ENCODE data around the gene DMRT1.

The DMRT1 gene

GRCh38 chr9:959105-959504, 117.6 kb downstream of the DMRT1 start:
- no peak for ATAC-seq
- TF ChIP-seq ESRRG (CRISPR knock-in tag; IDR thresholded peaks at IDR 0.05) (no peak), TOX (CRISPR knock-in tag; IDR thresholded peaks at IDR 0.05; ENCODE audit: borderline replicate concordance) (no peak), SNAI2 (CRISPR knock-in tag; IDR thresholded peaks at IDR 0.05) (no peak), ZFP30 (CRISPR knock-in tag; IDR thresholded peaks at IDR 0.05) (no peak), RARB (CRISPR knock-in tag; IDR thresholded peaks at IDR 0.05) (no peak), ARNTL (CRISPR knock-in tag; IDR thresholded peaks at IDR 0.05; ENCODE audit: borderline replicate concordance, low read depth) (no peak), GLIS3 (CRISPR knock-in tag; IDR thresholded peaks at IDR 0.05) (no peak)

DNA sequence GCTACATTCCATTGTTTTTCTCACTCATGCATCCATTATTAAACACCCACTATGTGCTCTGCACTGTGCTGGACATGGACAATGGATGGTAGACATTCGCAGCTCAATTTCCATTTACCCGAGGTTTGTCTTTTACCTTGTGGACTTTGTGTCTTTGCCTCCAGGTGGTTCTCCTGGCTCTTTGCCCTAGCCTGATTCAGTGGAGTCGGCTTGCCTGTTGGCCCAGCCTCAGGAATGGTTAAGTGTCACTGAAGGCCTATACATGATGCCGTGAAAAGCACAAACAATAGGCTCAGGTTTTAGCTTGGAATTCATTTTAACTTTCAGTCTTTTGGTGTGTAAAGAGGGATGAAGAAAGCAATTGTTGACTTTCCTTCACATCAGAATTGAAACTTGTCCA, 118.4 kb downstream of the DMRT1 start:
- TF ChIP-seq ZFP3 (CRISPR knock-in tag; IDR thresholded peaks at IDR 0.05) (no peak), RARB (CRISPR knock-in tag; IDR thresholded peaks at IDR 0.05) (no peak), GLIS3 (CRISPR knock-in tag; IDR thresholded peaks at IDR 0.05) (no peak), ZNF565 (CRISPR knock-in tag; conservative IDR thresholded peaks at IDR 0.05; ENCODE audit: low read depth) (no peak), SNAI2 (CRISPR knock-in tag; IDR thresholded peaks at IDR 0.05) (no peak), TOX (CRISPR knock-in tag; IDR thresholded peaks at IDR 0.05; ENCODE audit: borderline replicate concordance) (no peak), ZC3H10 (CRISPR knock-in tag; IDR thresholded peaks at IDR 0.05) (no peak), POU6F1 (CRISPR knock-in tag; IDR thresholded peaks at IDR 0.05; ENCODE audit: borderline replicate concordance, low read depth) (no peak), ESRRG (CRISPR knock-in tag; IDR thresholded peaks at IDR 0.05) (no peak), PPARA (CRISPR knock-in tag; IDR thresholded peaks at IDR 0.05; ENCODE audit: borderline replicate concordance) (no peak), ZNF8 (CRISPR knock-in tag; IDR thresholded peaks at IDR 0.05) (no peak), BACH2 (CRISPR knock-in tag; IDR thresholded peaks at IDR 0.05; ENCODE audit: borderline replicate concordance) (no peak), TCF4 (CRISPR knock-in tag; IDR thresholded peaks at IDR 0.05; ENCODE audit: borderline replicate concordance) (no peak)
- TF ChIP-seq, protein P1, sequence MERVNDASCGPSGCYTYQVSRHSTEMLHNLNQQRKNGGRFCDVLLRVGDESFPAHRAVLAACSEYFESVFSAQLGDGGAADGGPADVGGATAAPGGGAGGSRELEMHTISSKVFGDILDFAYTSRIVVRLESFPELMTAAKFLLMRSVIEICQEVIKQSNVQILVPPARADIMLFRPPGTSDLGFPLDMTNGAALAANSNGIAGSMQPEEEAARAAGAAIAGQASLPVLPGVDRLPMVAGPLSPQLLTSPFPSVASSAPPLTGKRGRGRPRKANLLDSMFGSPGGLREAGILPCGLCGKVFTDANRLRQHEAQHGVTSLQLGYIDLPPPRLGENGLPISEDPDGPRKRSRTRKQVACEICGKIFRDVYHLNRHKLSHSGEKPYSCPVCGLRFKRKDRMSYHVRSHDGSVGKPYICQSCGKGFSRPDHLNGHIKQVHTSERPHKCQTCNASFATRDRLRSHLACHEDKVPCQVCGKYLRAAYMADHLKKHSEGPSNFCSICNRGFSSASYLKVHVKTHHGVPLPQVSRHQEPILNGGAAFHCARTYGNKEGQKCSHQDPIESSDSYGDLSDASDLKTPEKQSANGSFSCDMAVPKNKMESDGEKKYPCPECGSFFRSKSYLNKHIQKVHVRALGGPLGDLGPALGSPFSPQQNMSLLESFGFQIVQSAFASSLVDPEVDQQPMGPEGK (CRISPR knock-in tag; IDR thresholded peaks at IDR 0.05; ENCODE audit: borderline replicate concordance) = no peak
- TF ChIP-seq, protein P2, sequence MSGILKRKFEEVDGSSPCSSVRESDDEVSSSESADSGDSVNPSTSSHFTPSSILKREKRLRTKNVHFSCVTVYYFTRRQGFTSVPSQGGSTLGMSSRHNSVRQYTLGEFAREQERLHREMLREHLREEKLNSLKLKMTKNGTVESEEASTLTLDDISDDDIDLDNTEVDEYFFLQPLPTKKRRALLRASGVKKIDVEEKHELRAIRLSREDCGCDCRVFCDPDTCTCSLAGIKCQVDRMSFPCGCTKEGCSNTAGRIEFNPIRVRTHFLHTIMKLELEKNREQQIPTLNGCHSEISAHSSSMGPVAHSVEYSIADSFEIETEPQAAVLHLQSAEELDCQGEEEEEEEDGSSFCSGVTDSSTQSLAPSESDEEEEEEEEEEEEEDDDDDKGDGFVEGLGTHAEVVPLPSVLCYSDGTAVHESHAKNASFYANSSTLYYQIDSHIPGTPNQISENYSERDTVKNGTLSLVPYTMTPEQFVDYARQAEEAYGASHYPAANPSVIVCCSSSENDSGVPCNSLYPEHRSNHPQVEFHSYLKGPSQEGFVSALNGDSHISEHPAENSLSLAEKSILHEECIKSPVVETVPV (CRISPR knock-in tag; IDR thresholded peaks at IDR 0.05) = no peak
- TF ChIP-seq, protein P3, sequence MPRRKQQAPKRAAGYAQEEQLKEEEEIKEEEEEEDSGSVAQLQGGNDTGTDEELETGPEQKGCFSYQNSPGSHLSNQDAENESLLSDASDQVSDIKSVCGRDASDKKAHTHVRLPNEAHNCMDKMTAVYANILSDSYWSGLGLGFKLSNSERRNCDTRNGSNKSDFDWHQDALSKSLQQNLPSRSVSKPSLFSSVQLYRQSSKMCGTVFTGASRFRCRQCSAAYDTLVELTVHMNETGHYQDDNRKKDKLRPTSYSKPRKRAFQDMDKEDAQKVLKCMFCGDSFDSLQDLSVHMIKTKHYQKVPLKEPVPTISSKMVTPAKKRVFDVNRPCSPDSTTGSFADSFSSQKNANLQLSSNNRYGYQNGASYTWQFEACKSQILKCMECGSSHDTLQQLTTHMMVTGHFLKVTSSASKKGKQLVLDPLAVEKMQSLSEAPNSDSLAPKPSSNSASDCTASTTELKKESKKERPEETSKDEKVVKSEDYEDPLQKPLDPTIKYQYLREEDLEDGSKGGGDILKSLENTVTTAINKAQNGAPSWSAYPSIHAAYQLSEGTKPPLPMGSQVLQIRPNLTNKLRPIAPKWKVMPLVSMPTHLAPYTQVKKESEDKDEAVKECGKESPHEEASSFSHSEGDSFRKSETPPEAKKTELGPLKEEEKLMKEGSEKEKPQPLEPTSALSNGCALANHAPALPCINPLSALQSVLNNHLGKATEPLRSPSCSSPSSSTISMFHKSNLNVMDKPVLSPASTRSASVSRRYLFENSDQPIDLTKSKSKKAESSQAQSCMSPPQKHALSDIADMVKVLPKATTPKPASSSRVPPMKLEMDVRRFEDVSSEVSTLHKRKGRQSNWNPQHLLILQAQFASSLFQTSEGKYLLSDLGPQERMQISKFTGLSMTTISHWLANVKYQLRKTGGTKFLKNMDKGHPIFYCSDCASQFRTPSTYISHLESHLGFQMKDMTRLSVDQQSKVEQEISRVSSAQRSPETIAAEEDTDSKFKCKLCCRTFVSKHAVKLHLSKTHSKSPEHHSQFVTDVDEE (CRISPR knock-in tag; IDR thresholded peaks at IDR 0.05) = no peak
- no peak for ATAC-seq

GRCh38 chr9:962023-962422, 120.5 kb downstream of the DMRT1 start:
- ATAC-seq = no peak
- TF ChIP-seq ZNF8 (CRISPR knock-in tag; IDR thresholded peaks at IDR 0.05) = no peak
- no peak for TF ChIP-seq ZC3H10 (CRISPR knock-in tag; IDR thresholded peaks at IDR 0.05)
- no peak for TF ChIP-seq SNAI2 (CRISPR knock-in tag; IDR thresholded peaks at IDR 0.05)
- no peak for TF ChIP-seq PPARA (CRISPR knock-in tag; IDR thresholded peaks at IDR 0.05; ENCODE audit: borderline replicate concordance)
- TF ChIP-seq CREB5 (CRISPR knock-in tag; IDR thresholded peaks at IDR 0.05; ENCODE audit: low read depth) = no peak
- TF ChIP-seq BACH2 (CRISPR knock-in tag; IDR thresholded peaks at IDR 0.05; ENCODE audit: borderline replicate concordance) = no peak
- TF ChIP-seq RARB (CRISPR knock-in tag; IDR thresholded peaks at IDR 0.05) = no peak
